Type B pancreatic cell (in vitro differentiated cells): Measurements from ENCODE around the gene GRAMD1B. TPM values are rescaled to one million over a fixed set of nuclear protein-coding genes. Genes with fewer than 3 reads are reported as not detected.

Experiments used
- DNase-seq: peaks from one replicate; pipeline ENCODE4 v3.0.0; 2021; ENCODE audit warnings: mixed read lengths; ENCODE audit not compliant: unreplicated experiment; ENCODE audit errors: extremely low spot score
- H3K27ac Mint-ChIP-seq: 2 replicates; pipeline ENCODE4 v1.8.0; 2021; ENCODE audit warnings: mild to moderate bottlenecking, mixed read lengths
- H3K27me3 Mint-ChIP-seq: 2 replicates; pipeline ENCODE4 v1.8.0; 2021; ENCODE audit warnings: mixed read lengths
- H3K36me3 Mint-ChIP-seq: 2 replicates; pipeline ENCODE4 v1.8.0; 2021; ENCODE audit warnings: mixed read lengths
- H3K4me1 Mint-ChIP-seq: one replicate; pipeline ENCODE4 v1.8.0; 2021; ENCODE audit warnings: mixed read lengths; ENCODE audit not compliant: unreplicated experiment
- H3K4me3 Mint-ChIP-seq: 2 replicates; pipeline ENCODE4 v1.8.0; 2021; ENCODE audit warnings: mild to moderate bottlenecking, mixed read lengths
- H3K9me3 Mint-ChIP-seq: 2 replicates; pipeline ENCODE4 v1.8.0; 2021; ENCODE audit warnings: mixed read lengths
- CTCF ChIP-seq: fragments of 200-600 bp; sonication (generic); conservative IDR thresholded peaks from 2 replicates; pipeline ENCODE4 v1.5.0; 2021; ENCODE audit warnings: antibody characterized with exemption, mild to moderate bottlenecking
- total RNA-seq: library from RNA; stranded (reverse); gene quantifications from 2 replicates; pipeline ENCODE4 v1.2.1, GENCODE V29; 2021; ENCODE audit warnings: low replicate concordance

The GRAMD1B gene
- total RNA-seq, 1 donor from 2014 or later = 15.2 TPM

- no peak overlapping the region for H3K27ac Mint-ChIP-seq
- no peaks in the 10 kb centered on the region for H3K36me3 Mint-ChIP-seq
- no peak overlapping the region for H3K4me3 Mint-ChIP-seq
- no peaks in the 10 kb centered on the region for H3K9me3 Mint-ChIP-seq
- peaks cover 9% of the 10 kb centered on the region for H3K4me1 Mint-ChIP-seq
- no peak for DNase-seq
- peaks cover 11% of the 10 kb centered on the region for H3K27me3 Mint-ChIP-seq
- no peak for TF ChIP-seq CTCF
These were observed 8.1 kb downstream of the GRAMD1B start for GRCh38 chr11:123438131-123438627.

- no peak for TF ChIP-seq CTCF
- Mint-ChIP-seq H3K27ac (no peak overlapping the region), H3K36me3 (no peaks in the 10 kb centered on the region), H3K9me3 (no peaks in the 10 kb centered on the region), H3K4me3 (no peak overlapping the region), H3K4me1 (peaks cover 9% of the 10 kb centered on the region), H3K27me3 (peaks cover 7% of the 10 kb centered on the region)
- no peak for DNase-seq
These were observed 9.5 kb downstream of the GRAMD1B start for GRCh38 chr11:123439616-123440015.

- H3K36me3 Mint-ChIP-seq = no peaks in the 10 kb centered on the region
- H3K27ac Mint-ChIP-seq = no peak overlapping the region
- no peak for TF ChIP-seq CTCF
- H3K27me3 Mint-ChIP-seq = peaks cover 7% of the 10 kb centered on the region
- no peak for DNase-seq
- no peak overlapping the region for H3K4me3 Mint-ChIP-seq
- no peaks in the 10 kb centered on the region for H3K9me3 Mint-ChIP-seq
- peaks cover 9% of the 10 kb centered on the region for H3K4me1 Mint-ChIP-seq
These were observed 11.1 kb downstream of the GRAMD1B start for GRCh38 chr11:123441161-123441560.

GRCh38 chr11:123443851-123444623 is 14.0 kb downstream of the GRAMD1B start:
- no peaks in the 10 kb centered on the region for H3K27me3 Mint-ChIP-seq
- no peak overlapping the region for H3K4me3 Mint-ChIP-seq
- no peak for DNase-seq
- no peaks in the 10 kb centered on the region for H3K9me3 Mint-ChIP-seq
- no peak for TF ChIP-seq CTCF
- H3K4me1 Mint-ChIP-seq = peaks cover 5% of the 10 kb centered on the region
- no peak overlapping the region for H3K27ac Mint-ChIP-seq
- H3K36me3 Mint-ChIP-seq = no peaks in the 10 kb centered on the region

- Mint-ChIP-seq H3K27me3 (no peaks in the 10 kb centered on the region), H3K4me3 (no peak overlapping the region), H3K27ac (no peak overlapping the region), H3K4me1 (peaks cover 6% of the 10 kb centered on the region), H3K9me3 (no peaks in the 10 kb centered on the region), H3K36me3 (no peaks in the 10 kb centered on the region)
- no peak for TF ChIP-seq CTCF
- DNase-seq = no peak
These were observed 18.8 kb downstream of the GRAMD1B start for GRCh38 chr11:123448823-123449222.
